Mononuclear cell (primary cell): Measurements from ENCODE around the gene FMO4. TPM values are rescaled to one million over a fixed set of nuclear protein-coding genes. Genes with fewer than 3 reads are reported as not detected.
"Not testable (repeated sequence)": the region's sequence is repeated elsewhere in the genome, so short reads cannot be mapped to it uniquely, and the experiment has no call there.

ENCODE experiments used
- H3K27me3 ChIP-seq: 2 replicates; pipeline ENCODE4 v1.6.0; 2011; ENCODE audit warnings: low read length, control low read depth; ENCODE audit not compliant: insufficient read depth
- H3K4me1 ChIP-seq: 2 replicates; pipeline ENCODE4 v1.5.1; 2011; ENCODE audit warnings: mild to moderate bottlenecking, low read length, control low read depth; ENCODE audit not compliant: insufficient read depth
- H3K4me3 ChIP-seq: 2 replicates; pipeline ENCODE4 v1.5.1; 2011; ENCODE audit warnings: mild to moderate bottlenecking, low read length, moderate library complexity
- H3K9me3 ChIP-seq: 2 replicates; pipeline ENCODE4 v1.5.1; 2011; ENCODE audit warnings: low read depth, mild to moderate bottlenecking, control low read depth, low read length
- total RNA-seq: library from RNA; depleted of rRNA; stranded (reverse); fragments of >200 nt; gene quantifications from one replicate; pipeline ENCODE4 v1.2.3, GENCODE V29; 2012

FMO4 gene
- total RNA-seq, result 1.6 TPM

DNA sequence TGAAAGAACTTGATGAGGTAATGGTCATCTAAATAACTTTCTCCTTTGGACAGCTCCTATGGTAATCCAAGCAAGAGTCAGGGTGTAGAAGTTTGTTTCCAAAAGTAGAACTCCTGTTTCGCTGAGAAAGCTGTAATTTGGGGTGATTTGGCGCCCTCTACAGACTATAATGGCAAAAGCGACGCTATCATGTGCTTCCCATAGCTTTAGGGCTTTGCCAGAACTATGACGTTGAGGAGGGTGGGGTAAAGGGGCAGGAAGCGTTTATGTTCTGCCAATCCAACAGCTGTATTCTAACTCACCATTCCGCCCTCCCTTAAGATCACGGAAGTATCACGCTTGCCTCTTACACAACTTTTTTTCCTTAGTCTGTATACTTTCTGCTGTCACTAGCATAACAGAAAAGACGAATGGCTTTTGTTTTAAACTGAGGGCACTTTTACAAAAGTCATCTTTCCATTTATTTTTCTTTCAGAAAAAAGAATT, at the start of gene FMO4:
Gene FMO4 (plus strand): TSS at position 349 of the 486 bp plus-strand sequence. CDS start 5,643 bp downstream, outside the sequence.
- H3K4me3 ChIP-seq, result no peak within 1 kb of the TSS
- H3K9me3 ChIP-seq, result no peaks in the 10 kb centered on the region
- peaks cover 7% of the 10 kb centered on the region for H3K4me1 ChIP-seq
- H3K27me3 ChIP-seq, result no peaks in the 10 kb centered on the region

GRCh38 chr1:171265686-171266085, 48.3 kb upstream of the FMO4 start:
- no peaks in the 10 kb centered on the region for H3K27me3 ChIP-seq
- no peak overlapping the region for H3K4me3 ChIP-seq
- no peaks in the 10 kb centered on the region for H3K4me1 ChIP-seq
- H3K9me3 ChIP-seq, result no peaks in the 10 kb centered on the region

- Histone ChIP-seq H3K4me3 (no peak overlapping the region), H3K4me1 (no peaks in the 10 kb centered on the region), H3K27me3 (no peaks in the 10 kb centered on the region), H3K9me3 (no peaks in the 10 kb centered on the region)
Measured at GRCh38 chr1:171266930-171267329, 47.1 kb upstream of the FMO4 start.

DNA sequence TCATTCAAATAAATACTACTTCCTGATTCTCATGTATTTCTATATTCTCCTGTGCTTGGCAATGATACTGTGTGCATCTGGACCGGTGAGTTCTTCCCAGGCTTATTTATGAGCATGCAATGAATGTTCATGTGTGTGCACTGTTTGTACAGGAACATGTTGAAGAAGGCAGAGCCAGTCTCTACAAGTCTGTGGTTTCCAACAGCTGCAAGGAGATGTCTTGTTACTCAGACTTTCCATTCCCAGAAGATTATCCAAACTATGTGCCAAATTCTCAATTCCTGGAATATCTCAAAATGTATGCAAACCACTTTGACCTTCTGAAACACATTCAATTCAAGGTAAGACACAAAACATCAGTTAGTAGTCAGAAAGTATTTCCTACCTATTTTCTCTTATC, 46.6 kb upstream of the FMO4 start:
- Histone ChIP-seq H3K27me3 (no peaks in the 10 kb centered on the region), H3K4me1 (no peaks in the 10 kb centered on the region), H3K4me3 (no peak overlapping the region), H3K9me3 (no peaks in the 10 kb centered on the region)

GRCh38 chr1:171270806-171271205, 43.2 kb upstream of the FMO4 start:
- no peaks in the 10 kb centered on the region for H3K9me3 ChIP-seq
- no peaks in the 10 kb centered on the region for H3K4me1 ChIP-seq
- no peak overlapping the region for H3K4me3 ChIP-seq
- no peaks in the 10 kb centered on the region for H3K27me3 ChIP-seq

DNA sequence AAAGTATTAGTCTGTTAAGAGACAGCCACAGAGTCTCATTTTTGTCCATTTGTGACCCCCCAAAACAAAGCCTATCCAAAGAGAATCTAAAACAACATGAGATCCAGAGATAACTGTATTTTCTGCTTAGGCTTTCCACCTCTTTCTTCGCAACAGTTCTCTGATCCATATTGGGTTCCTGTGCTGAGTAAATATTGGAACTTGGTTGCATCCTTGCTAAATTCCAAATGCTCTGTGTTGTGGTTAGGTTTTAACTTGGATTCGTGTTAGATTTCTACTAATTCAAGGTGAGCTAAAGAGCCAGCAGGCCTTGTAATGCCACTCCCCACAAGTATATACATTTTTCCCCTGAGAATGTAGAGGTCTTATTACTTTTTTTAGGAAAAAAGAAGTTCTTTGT, 36.4 kb upstream of the FMO4 start:
- H3K4me1 ChIP-seq, result no peaks in the 10 kb centered on the region
- no peak overlapping the region for H3K4me3 ChIP-seq
- no peaks in the 10 kb centered on the region for H3K27me3 ChIP-seq

GRCh38 chr1:171279234-171279633, 34.7 kb upstream of the FMO4 start:
- Histone ChIP-seq H3K9me3 (no peaks in the 10 kb centered on the region), H3K4me1 (no peaks in the 10 kb centered on the region), H3K27me3 (no peaks in the 10 kb centered on the region), H3K4me3 (no peak overlapping the region)

More for the DNA sequence above, 36.4 kb upstream of the FMO4 start:
- no peaks in the 10 kb centered on the region for H3K9me3 ChIP-seq

DNA sequence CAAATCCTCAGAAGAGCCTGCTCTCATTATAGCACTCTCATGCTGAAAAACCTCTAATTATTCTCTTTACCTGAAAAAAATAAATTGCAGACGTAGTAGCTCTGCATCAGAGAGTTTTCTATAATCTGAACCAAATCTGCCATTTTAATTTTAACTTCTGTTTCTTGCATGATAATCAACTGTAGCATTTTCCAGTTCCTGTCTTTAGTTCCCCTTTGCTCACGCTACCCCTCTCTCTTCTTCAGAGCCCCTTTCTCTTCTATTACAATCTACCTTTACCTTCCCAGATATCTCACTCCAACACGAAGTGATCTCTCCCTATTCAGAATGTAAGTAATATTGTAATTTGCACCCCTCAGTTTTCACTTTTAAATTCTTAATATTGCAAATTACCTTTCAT, 34.3 kb upstream of the FMO4 start:
- Histone ChIP-seq H3K9me3 (no peaks in the 10 kb centered on the region), H3K4me3 (no peak overlapping the region), H3K27me3 (no peaks in the 10 kb centered on the region), H3K4me1 (no peaks in the 10 kb centered on the region)

DNA sequence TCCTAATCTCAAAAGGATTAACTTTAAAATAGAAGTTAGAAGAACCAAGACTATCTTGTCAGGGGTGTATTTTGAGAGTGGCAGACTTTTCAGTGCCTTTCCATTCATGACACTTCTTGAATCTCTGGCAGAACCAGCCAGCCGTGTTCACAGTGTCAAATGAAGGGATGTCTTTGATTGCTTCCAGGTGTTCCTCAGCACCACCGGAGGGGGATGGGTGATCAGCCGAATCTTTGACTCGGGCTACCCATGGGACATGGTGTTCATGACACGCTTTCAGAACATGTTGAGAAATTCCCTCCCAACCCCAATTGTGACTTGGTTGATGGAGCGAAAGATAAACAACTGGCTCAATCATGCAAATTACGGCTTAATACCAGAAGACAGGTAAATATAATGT, 33.4 kb upstream of the FMO4 start:
- Histone ChIP-seq H3K27me3 (no peaks in the 10 kb centered on the region), H3K4me1 (no peaks in the 10 kb centered on the region)

DNA sequence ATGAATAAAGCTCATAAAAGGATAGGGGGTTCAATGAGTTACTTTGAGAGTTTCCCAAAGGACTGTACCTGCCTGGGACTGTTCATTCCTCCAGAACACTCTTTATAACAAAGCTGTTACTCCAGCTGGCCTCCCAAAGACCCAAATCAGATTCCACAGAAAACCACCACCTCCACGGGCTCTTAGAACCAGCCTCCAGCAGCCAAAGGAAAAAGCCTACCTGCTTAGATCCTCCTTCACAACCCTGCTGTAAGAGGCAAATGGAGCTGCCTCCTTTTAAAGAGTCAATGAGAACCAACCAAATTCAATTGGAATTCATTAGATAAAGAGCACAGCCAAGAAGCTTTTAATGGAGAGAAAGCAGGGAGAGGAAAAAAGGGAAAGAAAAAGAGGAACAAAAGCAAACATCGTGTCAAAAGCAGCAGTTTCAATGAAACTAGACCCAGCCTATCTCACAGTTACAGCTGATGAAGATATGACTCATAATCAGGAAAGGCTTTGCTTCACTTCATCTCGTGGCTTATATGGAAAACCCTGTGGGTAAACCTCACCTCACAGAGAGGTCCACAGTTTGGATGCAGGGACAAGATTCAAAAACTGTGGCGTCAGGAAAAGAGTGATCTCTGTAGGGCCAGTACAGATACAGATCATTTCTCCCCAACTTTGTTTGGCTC, 27.8 kb upstream of the FMO4 start:
- no peaks in the 10 kb centered on the region for H3K27me3 ChIP-seq
- peaks cover 3% of the 10 kb centered on the region for H3K4me1 ChIP-seq
- H3K4me3 ChIP-seq, result no peak overlapping the region
- no peaks in the 10 kb centered on the region for H3K9me3 ChIP-seq

More for the DNA sequence above, 33.4 kb upstream of the FMO4 start:
- Histone ChIP-seq H3K9me3 (no peaks in the 10 kb centered on the region), H3K4me3 (no peak overlapping the region)

GRCh38 chr1:171290621-171291020, 23.4 kb upstream of the FMO4 start:
- no peaks in the 10 kb centered on the region for H3K9me3 ChIP-seq
- H3K27me3 ChIP-seq, result no peaks in the 10 kb centered on the region
- H3K4me1 ChIP-seq, result peaks cover 3% of the 10 kb centered on the region
- no peak overlapping the region for H3K4me3 ChIP-seq

DNA sequence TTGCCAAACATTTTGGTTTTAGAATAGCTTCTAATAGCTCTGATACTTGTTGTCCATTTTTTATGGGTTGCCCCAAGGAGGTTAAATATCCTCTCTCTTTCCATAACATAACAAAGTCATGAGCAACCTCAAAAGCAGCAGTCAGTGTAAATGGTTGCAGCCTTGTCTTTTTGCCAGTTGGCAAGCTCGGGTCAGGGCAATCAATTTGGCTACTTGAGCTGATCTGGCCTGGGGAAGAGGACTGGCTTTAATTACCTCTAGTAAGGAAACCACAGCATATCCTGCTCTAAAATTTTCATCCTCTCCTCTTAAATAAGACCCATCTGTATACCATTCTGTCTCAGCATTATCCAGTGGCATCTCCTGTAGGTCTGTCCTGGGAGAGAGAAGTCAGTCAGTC, 21.2 kb upstream of the FMO4 start:
- Histone ChIP-seq H3K4me3 (no peak overlapping the region), H3K9me3 (no peaks in the 10 kb centered on the region), H3K27me3 (no peaks in the 10 kb centered on the region)

DNA sequence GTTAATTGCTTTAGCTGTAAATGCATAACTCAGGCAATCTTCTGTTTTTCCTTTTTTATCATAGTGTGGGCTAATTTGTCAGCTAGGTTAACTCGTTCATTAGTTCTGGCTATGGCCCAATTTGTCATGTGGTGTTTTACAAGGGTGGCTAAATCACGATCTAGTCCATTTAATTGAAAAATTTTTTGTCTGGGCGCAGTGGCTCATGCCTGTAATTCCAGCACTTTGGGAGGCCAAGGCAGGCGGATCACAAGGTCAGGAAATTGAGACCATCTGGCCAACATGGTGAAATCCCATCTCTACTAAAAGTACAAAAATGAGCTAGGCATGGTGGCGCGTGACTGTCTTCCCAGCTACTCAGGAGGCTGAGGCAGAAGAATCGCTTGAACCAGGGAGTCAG, 18.6 kb upstream of the FMO4 start:
- H3K9me3 ChIP-seq, result peaks cover 12% of the 10 kb centered on the region

More for the DNA sequence above, 21.2 kb upstream of the FMO4 start:
- no peaks in the 10 kb centered on the region for H3K4me1 ChIP-seq

GRCh38 chr1:171295821-171296220, 18.2 kb upstream of the FMO4 start:
- H3K4me3 ChIP-seq, result no peak overlapping the region
- H3K4me1 ChIP-seq, result no peaks in the 10 kb centered on the region
- peaks cover 16% of the 10 kb centered on the region for H3K9me3 ChIP-seq
- no peaks in the 10 kb centered on the region for H3K27me3 ChIP-seq

More for the DNA sequence above, 18.6 kb upstream of the FMO4 start:
- not testable (repeated sequence) for H3K27me3 ChIP-seq, H3K4me3 ChIP-seq, H3K4me1 ChIP-seq

DNA sequence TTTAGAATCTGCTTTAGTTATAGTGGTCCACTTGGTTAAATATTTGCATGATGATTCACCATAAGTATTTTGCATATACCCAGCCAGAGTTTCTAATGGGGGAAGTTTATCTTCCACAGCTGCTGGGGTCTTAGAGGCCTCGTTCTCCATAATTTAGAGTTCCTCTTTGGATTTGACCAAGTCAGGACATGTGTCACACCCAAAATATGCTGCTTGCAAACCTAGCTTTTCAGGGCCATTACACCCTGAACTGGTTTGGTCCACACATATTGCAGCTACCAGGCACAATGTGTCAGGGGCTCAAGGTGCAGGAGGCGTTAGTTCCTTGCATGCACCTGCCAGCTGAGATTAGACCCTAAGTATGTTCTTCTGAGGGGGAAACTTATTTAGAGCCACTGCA, 17.1 kb upstream of the FMO4 start:
- Histone ChIP-seq H3K27me3 (peaks cover 5% of the 10 kb centered on the region), H3K4me1 (no peaks in the 10 kb centered on the region), H3K4me3 (no peak overlapping the region), H3K9me3 (peaks cover 27% of the 10 kb centered on the region)

DNA sequence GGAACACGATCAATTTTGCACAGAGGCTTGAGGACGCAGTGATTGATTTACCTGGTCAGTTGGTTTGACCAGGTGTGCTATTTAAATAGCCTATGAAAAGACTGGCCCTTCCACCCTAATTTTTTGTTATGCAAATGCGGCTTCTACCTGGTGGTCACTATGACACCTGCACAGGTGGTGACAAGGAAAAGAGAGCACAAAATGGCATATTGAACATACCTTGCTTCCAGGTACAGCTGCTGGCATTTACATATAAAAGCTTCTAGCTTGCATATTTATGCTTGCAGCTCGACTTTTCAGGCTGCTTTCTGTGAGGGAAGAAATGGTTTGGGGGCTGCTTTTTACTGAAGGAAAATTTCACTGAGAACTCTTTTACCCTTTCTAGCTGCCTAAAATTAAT, 15.3 kb upstream of the FMO4 start:
- Histone ChIP-seq H3K4me3 (no peak overlapping the region), H3K4me1 (no peaks in the 10 kb centered on the region), H3K9me3 (peaks cover 31% of the 10 kb centered on the region), H3K27me3 (peaks cover 9% of the 10 kb centered on the region)
